Right lobe of liver (tissue), 6 donors: ENCODE measurements around the gene MACROD2. TPM values are rescaled to one million over a fixed set of nuclear protein-coding genes. Genes with fewer than 3 reads are reported as not detected.

Experiments used
- ATAC-seq, 4 donors: fragments of 200-7000 bp; cut with Tn5 transposase; one replicate each; pipeline ENCODE4 v1.9.1; 2020; ENCODE audit warnings: mild to moderate bottlenecking in 4 of 4, moderate library complexity in 4 of 4
- DNase-seq, 3 donors: peaks; one replicate each; pipeline ENCODE4 v3.0.0-alpha.2; 2020
- H3K27ac ChIP-seq, 3 donors: fragments of 200-600 bp; one replicate each; pipeline ENCODE4 v1.8.0; 2022
- H3K27me3 ChIP-seq, 2 donors: fragments of 200-600 bp; one replicate each; pipeline ENCODE4 v1.8.0; 2022
- H3K36me3 ChIP-seq, 4 donors: fragments of 200-600 bp; sonication (generic) in 1 of 4; one replicate each; pipeline versions ENCODE4 v1.5.1 to v1.8.0; 2017 to 2022; ENCODE audit warnings: control low read depth in 1 of 4
- H3K4me1 ChIP-seq, 4 donors: fragments of 200-600 bp; sonication (generic) in 1 of 4; one replicate each; pipeline versions ENCODE4 v1.5.1 to v1.8.0; 2017 to 2022; ENCODE audit warnings: control low read depth in 1 of 4
- H3K4me3 ChIP-seq, 3 donors: fragments of 200-600 bp; one replicate each; pipeline ENCODE4 v1.8.0; 2022
- H3K9me3 ChIP-seq, 4 donors: fragments of 200-600 bp; sonication (generic) in 1 of 4; one replicate each; pipeline versions ENCODE4 v1.5.1 to v1.8.0; 2017 to 2022; ENCODE audit warnings: control low read depth in 1 of 4
- POLR2A ChIP-seq: fragments of 450-650 bp; IDR thresholded peaks from one replicate; pipeline ENCODE4 v1.6.1; 2017; ENCODE audit warnings: antibody characterized with exemption, mild to moderate bottlenecking
- WGBS: methylation state at CpG from one replicate; pipeline ENCODE4 v1.1.6; 2018; ENCODE audit warnings: low coverage, low lambda C conversion rate; ENCODE audit not compliant: insufficient coverage; ENCODE audit errors: missing lambda C conversion rate; 5-methylcytosine and 5-hydroxymethylcytosine counted together
- intact Hi-C, 2 donors: fragments of 100-400 bp; cut with DNase I; formaldehyde crosslinking; loops; one replicate each; pipeline versions ENCODE4 v1.11.2 to v1.14.1; 2022
- total RNA-seq, 6 experiments: library from RNA; depleted of rRNA in 2 of 6; stranded (reverse); fragments of >200 nt in 2 of 6; fragmentation: NEBNext Ultra II Directional in 3 of 6; extraction: Animal tissue kit (Norgen Biotek cat#: 25700) in 3 of 6; gene quantifications; one replicate each; pipeline versions ENCODE4 v1.1.0 to v1.2.4, GENCODE V29; 2016 to 2023
- TF ChIP-seq, protein P1 (sequence below), 4 donors: fragments of 200-600 bp in 3 of 4; fragments of 450-650 bp in 1 of 4; IDR thresholded peaks; one replicate each; pipeline versions ENCODE4 v1.5.1 to v1.8.0; 2016 to 2022; ENCODE audit warnings: antibody characterized with exemption in 4 of 4, mild to moderate bottlenecking in 2 of 4
- donor health status: DM: no; HTN: yes; CAD: no.
- donor health status: DM: no; HTN: no; CAD: no.
- donor health status: DM: no; HTN: no; CAD: no.
- donor health status: DM: no; HTN: yes; CAD: no.
- donor health status: DM: no; HTN: yes; CAD: no.

The MACROD2 gene
- total RNA-seq, 6 experiments from 2014 or later, result 1.2 to 5.5 (median 3.3) TPM

DNA sequence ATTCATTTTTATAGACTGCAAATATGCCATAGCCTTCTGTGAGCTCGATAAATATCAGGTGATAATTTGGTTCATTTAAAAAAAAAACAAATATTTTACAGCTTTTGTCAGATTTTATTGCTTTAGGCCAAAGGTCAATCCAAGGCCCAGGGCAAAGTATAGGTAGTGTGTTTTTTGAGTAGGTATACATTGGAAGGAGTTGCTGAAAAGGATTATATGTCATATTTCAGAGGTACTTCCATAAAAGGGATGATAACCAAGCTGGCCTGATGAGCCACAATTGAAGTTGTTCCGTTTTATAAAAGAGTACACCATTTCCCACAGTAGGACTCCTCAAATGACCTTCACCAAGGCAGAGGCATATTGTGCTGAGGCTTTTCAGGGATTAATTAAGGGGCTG lies 794.9 kb downstream of the MACROD2 start:
- WGBS, result 78% methylated on average over 2 of the region's 2 CpGs
- intact Hi-C loops, result no loop called here
- Histone ChIP-seq H3K4me1 (peaks cover 0 to 4% (median 0%) of the 10 kb centered on the region in 4 donors), H3K4me3 (no peak overlapping the region), H3K27me3 (no peaks in the 10 kb centered on the region), H3K9me3 (no peaks in the 10 kb centered on the region), H3K27ac (no peak overlapping the region), H3K36me3 (no peaks in the 10 kb centered on the region)
- DNase-seq (no peak), ATAC-seq (no peak)
- TF ChIP-seq, protein P1, sequence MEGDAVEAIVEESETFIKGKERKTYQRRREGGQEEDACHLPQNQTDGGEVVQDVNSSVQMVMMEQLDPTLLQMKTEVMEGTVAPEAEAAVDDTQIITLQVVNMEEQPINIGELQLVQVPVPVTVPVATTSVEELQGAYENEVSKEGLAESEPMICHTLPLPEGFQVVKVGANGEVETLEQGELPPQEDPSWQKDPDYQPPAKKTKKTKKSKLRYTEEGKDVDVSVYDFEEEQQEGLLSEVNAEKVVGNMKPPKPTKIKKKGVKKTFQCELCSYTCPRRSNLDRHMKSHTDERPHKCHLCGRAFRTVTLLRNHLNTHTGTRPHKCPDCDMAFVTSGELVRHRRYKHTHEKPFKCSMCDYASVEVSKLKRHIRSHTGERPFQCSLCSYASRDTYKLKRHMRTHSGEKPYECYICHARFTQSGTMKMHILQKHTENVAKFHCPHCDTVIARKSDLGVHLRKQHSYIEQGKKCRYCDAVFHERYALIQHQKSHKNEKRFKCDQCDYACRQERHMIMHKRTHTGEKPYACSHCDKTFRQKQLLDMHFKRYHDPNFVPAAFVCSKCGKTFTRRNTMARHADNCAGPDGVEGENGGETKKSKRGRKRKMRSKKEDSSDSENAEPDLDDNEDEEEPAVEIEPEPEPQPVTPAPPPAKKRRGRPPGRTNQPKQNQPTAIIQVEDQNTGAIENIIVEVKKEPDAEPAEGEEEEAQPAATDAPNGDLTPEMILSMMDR (IDR thresholded peaks at IDR 0.05), result no peak
- TF ChIP-seq POLR2A, result no peak

DNA sequence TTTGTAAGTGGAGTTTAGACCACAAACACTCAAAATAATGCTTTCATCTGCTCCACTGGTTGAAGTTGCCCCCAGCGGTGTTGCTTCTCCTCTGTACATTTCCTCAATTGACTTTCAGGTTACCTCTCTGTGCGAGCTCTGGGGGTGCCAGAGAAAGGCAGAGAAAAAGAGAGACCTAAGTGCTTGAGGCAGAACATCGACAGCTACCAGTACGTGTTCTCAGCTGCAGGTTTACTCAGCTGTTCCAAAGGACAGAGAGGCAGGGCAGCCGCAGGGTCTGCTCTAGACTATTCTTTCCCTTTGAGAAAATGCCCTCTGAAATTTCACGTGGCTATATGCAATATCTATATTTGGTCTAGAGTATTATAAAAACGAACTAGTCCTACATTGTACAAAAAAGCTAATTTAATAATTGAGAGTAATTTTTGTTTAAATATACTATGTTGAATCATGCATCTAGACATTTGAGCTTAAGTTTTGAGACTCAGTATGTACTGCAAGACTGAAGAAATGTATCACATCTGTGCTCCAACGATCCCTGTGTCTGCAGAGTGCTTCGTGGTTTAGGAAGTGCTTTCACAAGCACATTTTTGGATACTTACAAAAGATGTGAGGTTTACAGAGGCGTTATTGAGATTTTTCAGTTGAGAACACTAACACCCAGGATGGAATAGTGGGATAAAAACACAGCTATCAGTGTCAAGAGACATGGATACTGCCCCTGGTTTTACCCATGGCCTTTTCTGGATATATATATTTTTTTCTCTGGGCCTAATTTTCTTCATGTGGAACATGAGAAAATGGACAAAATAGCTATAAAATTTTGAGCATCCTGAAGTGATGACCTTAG lies 795.7 kb downstream of the MACROD2 start:
- Histone ChIP-seq H3K9me3 (no peaks in the 10 kb centered on the region), H3K27ac (no peak overlapping the region), H3K4me1 (peaks cover 0 to 4% (median 0%) of the 10 kb centered on the region in 4 donors), H3K36me3 (no peaks in the 10 kb centered on the region), H3K27me3 (no peaks in the 10 kb centered on the region), H3K4me3 (no peak overlapping the region)
- no peak for ATAC-seq
- TF ChIP-seq, protein P1 (IDR thresholded peaks at IDR 0.05), result no peak
- no peak for TF ChIP-seq POLR2A
- intact Hi-C loops, result no loop called here
- WGBS, result 73% methylated on average over 10 of the region's 10 CpGs
- DNase-seq, result no peak

DNA sequence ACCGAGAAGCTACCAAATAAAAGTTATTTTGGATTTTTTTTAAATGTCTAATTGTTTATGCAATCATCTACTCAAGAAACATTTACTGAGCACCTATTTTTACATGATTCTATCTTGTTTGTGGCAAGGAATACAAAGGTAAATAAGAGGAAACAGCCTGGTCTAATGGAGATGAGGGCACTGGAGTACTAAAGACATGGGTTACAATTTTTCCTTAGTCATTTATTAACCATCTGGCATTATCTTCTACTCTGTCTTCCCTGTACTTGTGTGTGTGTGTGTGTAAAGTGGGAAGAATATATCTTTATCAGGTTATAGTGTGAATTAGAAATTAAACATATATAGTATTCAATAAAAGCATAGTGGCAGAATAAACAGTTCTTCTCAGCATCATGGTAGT lies 797.6 kb downstream of the MACROD2 start:
- no peaks in the 10 kb centered on the region for H3K27me3 ChIP-seq
- intact Hi-C loops, result no loop called here
- H3K9me3 ChIP-seq, result no peaks in the 10 kb centered on the region
- 72% methylated on average over 1 of the region's 1 CpG for WGBS
- TF ChIP-seq, protein P1 (IDR thresholded peaks at IDR 0.05), result no peak
- no peak for TF ChIP-seq POLR2A
- no peaks in the 10 kb centered on the region for H3K36me3 ChIP-seq
- no peak for DNase-seq
- ATAC-seq, result peak in 3 of 4 donors; percentile 38 to 68 (median 53)
- no peak overlapping the region for H3K27ac ChIP-seq
- peaks cover 0 to 4% (median 0%) of the 10 kb centered on the region in 4 donors for H3K4me1 ChIP-seq
- no peak overlapping the region for H3K4me3 ChIP-seq

DNA sequence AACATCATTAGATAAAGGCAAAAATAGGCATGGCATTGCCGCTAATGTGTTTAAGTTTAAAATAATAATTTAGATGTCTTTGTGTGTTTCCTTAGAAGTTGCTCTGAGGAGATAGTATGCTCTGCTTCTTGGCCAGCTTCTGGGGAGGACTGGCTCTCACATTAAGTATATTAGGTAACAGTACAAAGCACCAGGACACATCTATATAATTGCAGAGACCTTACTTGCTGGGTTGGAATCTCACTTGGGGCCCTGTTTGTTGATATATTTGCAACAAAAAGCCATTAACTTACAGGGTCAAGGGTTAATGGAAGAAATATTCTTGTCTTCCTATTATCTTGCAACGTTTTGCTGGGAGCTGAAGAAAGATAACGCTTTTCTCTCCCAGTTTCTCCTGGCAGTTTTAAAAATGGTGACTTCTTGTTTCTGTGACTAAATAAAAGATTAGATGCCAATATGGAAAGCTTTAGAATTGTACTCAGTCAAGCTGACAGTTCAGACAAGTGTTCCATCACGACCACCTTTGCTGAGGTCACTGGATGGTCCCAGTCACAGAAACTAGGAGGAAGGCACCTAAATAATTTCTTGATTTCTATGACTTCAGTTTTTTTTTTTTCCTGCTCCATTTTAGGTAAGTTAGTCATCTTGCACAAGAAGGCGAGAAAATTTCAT lies 804.4 kb downstream of the MACROD2 start:
- no peak for TF ChIP-seq POLR2A
- TF ChIP-seq, protein P1 (IDR thresholded peaks at IDR 0.05), result no peak
- H3K9me3 ChIP-seq, result no peaks in the 10 kb centered on the region
- DNase-seq (no peak), ATAC-seq (no peak)
- H3K4me3 ChIP-seq, result no peak overlapping the region
- intact Hi-C loops, result no loop called here
- H3K36me3 ChIP-seq, result no peaks in the 10 kb centered on the region
- no peaks in the 10 kb centered on the region for H3K4me1 ChIP-seq
- H3K27me3 ChIP-seq, result no peaks in the 10 kb centered on the region
- 69% methylated on average over 5 of the region's 5 CpGs for WGBS
- no peak overlapping the region for H3K27ac ChIP-seq
